ENCODE data around the gene SCN4A. TPM values are rescaled to one million over a fixed set of nuclear protein-coding genes. Genes with fewer than 3 reads are reported as not detected.

Gene SCN4A
- total and polyA plus RNA-seq, 2 donors: 0.19 to 0.46 TPM

- H3K27ac ChIP-seq (ENCODE audit: low read depth in 1 of 2, low read length in 1 of 2): peak overlapping the region in 1 of 2 donors; percentile 18
- WGBS: 92% methylated on average over 10 of the region's 10 CpGs
- no peak overlapping the region for H3K4me3 ChIP-seq (ENCODE audit: low read length in 2 of 2)
- H3K27me3 ChIP-seq (ENCODE audit: control insufficient read depth in 2 of 2, insufficient read depth in 1 of 2, low read length in 1 of 2): no peaks in the 10 kb centered on the region
- peaks cover 0 to 5% of the 10 kb centered on the region in 2 donors for H3K9me3 ChIP-seq (ENCODE audit: control insufficient read depth in 2 of 2, insufficient read depth in 1 of 2, low read length in 1 of 2)
- DNase-seq (ENCODE audit: low read depth in 6 of 9, low spot score in 9 of 9): no peak
- peaks cover 0 to 21% of the 10 kb centered on the region in 2 donors for H3K4me1 ChIP-seq (ENCODE audit: control insufficient read depth in 2 of 2, insufficient read depth in 2 of 2, low read length in 2 of 2)
- H3K36me3 ChIP-seq (ENCODE audit: control insufficient read depth in 2 of 2, insufficient read depth in 2 of 2, low read length in 1 of 2): no peaks in the 10 kb centered on the region
These were observed 10.4 kb downstream of the SCN4A start for GRCh38 chr17:63962298-63962744.

- Histone ChIP-seq H3K4me1 (ENCODE audit: control insufficient read depth in 2 of 2, insufficient read depth in 2 of 2, low read length in 2 of 2) (peaks cover 0 to 15% of the 10 kb centered on the region in 2 donors), H3K27ac (ENCODE audit: low read depth in 1 of 2, low read length in 1 of 2) (no peak overlapping the region), H3K9me3 (ENCODE audit: control insufficient read depth in 2 of 2, insufficient read depth in 1 of 2, low read length in 1 of 2) (peaks cover 0 to 5% of the 10 kb centered on the region in 2 donors), H3K4me3 (ENCODE audit: low read length in 2 of 2) (no peak overlapping the region), H3K27me3 (ENCODE audit: control insufficient read depth in 2 of 2, insufficient read depth in 1 of 2, low read length in 1 of 2) (no peaks in the 10 kb centered on the region), H3K36me3 (ENCODE audit: control insufficient read depth in 2 of 2, insufficient read depth in 2 of 2, low read length in 1 of 2) (no peaks in the 10 kb centered on the region)
- DNase-seq (ENCODE audit: low read depth in 6 of 9, low spot score in 9 of 9): peak in 6 of 9 donors; percentile 23 to 66 (median 44)
- 54% methylated on average over 37 of the region's 37 CpGs for WGBS
These were observed 11.1 kb downstream of the SCN4A start for GRCh38 chr17:63961355-63962212.

DNA sequence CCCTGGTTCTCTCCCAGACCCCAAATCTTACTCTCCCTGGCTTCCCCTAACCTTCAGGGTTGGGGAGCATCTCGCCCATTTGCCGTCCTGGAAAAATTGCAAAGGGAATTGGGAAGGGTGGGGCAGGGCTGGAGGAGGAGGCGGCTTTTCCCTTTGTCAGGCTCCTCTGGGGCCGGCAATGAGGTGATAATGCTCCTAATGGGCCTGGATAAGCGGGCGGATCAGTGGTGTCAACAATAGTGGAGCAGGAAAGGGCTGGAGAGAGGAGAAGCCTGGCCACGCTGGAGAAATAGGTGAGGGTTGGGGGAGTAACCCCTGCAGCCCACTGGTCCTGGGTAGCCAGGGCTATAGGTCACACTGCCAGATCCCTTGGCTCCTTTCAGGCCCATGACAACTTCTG, 12.3 kb downstream of the SCN4A start:
- no peak for DNase-seq (ENCODE audit: low read depth in 6 of 9, low spot score in 9 of 9)
- H3K4me3 ChIP-seq (ENCODE audit: low read length in 2 of 2): no peak overlapping the region
- H3K27ac ChIP-seq (ENCODE audit: low read depth in 1 of 2, low read length in 1 of 2): no peak overlapping the region
- peaks cover 0 to 5% of the 10 kb centered on the region in 2 donors for H3K9me3 ChIP-seq (ENCODE audit: control insufficient read depth in 2 of 2, insufficient read depth in 1 of 2, low read length in 1 of 2)
- no peaks in the 10 kb centered on the region for H3K36me3 ChIP-seq (ENCODE audit: control insufficient read depth in 2 of 2, insufficient read depth in 2 of 2, low read length in 1 of 2)
- 96% methylated on average over 7 of the region's 7 CpGs for WGBS
- peaks cover 5 to 18% of the 10 kb centered on the region in 2 donors for H3K4me1 ChIP-seq (ENCODE audit: control insufficient read depth in 2 of 2, insufficient read depth in 2 of 2, low read length in 2 of 2)
- no peaks in the 10 kb centered on the region for H3K27me3 ChIP-seq (ENCODE audit: control insufficient read depth in 2 of 2, insufficient read depth in 1 of 2, low read length in 1 of 2)

- H3K4me1 ChIP-seq (ENCODE audit: control insufficient read depth in 2 of 2, insufficient read depth in 2 of 2, low read length in 2 of 2): peaks cover 5 to 22% of the 10 kb centered on the region in 2 donors
- peaks cover 0 to 5% of the 10 kb centered on the region in 2 donors for H3K9me3 ChIP-seq (ENCODE audit: control insufficient read depth in 2 of 2, insufficient read depth in 1 of 2, low read length in 1 of 2)
- DNase-seq (ENCODE audit: low read depth in 6 of 9, low spot score in 9 of 9): no peak
- 92% methylated on average over 9 of the region's 9 CpGs for WGBS
- H3K27ac ChIP-seq (ENCODE audit: low read depth in 1 of 2, low read length in 1 of 2): no peak overlapping the region
- no peak overlapping the region for H3K4me3 ChIP-seq (ENCODE audit: low read length in 2 of 2)
- H3K27me3 ChIP-seq (ENCODE audit: control insufficient read depth in 2 of 2, insufficient read depth in 1 of 2, low read length in 1 of 2): no peaks in the 10 kb centered on the region
- no peaks in the 10 kb centered on the region for H3K36me3 ChIP-seq (ENCODE audit: control insufficient read depth in 2 of 2, insufficient read depth in 2 of 2, low read length in 1 of 2)
These were observed 12.7 kb downstream of the SCN4A start for GRCh38 chr17:63960006-63960405.

- 82% methylated on average over 5 of the region's 5 CpGs for WGBS
These were observed 16.3 kb downstream of the SCN4A start for GRCh38 chr17:63956296-63956920.

GRCh38 chr17:63955791-63956190, 16.9 kb downstream of the SCN4A start:
- H3K27ac ChIP-seq (ENCODE audit: low read depth in 1 of 2, low read length in 1 of 2): no peak overlapping the region
- no peaks in the 10 kb centered on the region for H3K27me3 ChIP-seq (ENCODE audit: control insufficient read depth in 2 of 2, insufficient read depth in 1 of 2, low read length in 1 of 2)
- H3K9me3 ChIP-seq (ENCODE audit: control insufficient read depth in 2 of 2, insufficient read depth in 1 of 2, low read length in 1 of 2): peaks cover 0 to 5% of the 10 kb centered on the region in 2 donors
- 91% methylated on average over 4 of the region's 4 CpGs for WGBS
- no peaks in the 10 kb centered on the region for H3K36me3 ChIP-seq (ENCODE audit: control insufficient read depth in 2 of 2, insufficient read depth in 2 of 2, low read length in 1 of 2)
- DNase-seq (ENCODE audit: low read depth in 6 of 9, low spot score in 9 of 9): no peak
- H3K4me3 ChIP-seq (ENCODE audit: low read length in 2 of 2): no peak overlapping the region
- peaks cover 23 to 38% of the 10 kb centered on the region in 2 donors for H3K4me1 ChIP-seq (ENCODE audit: control insufficient read depth in 2 of 2, insufficient read depth in 2 of 2, low read length in 2 of 2)

More at GRCh38 chr17:63956296-63956920, 16.3 kb downstream of the SCN4A start:
- Histone ChIP-seq H3K4me3 (ENCODE audit: low read length in 2 of 2) (no peak overlapping the region), H3K27me3 (ENCODE audit: control insufficient read depth in 2 of 2, insufficient read depth in 1 of 2, low read length in 1 of 2) (no peaks in the 10 kb centered on the region), H3K9me3 (ENCODE audit: control insufficient read depth in 2 of 2, insufficient read depth in 1 of 2, low read length in 1 of 2) (peaks cover 0 to 5% of the 10 kb centered on the region in 2 donors), H3K27ac (ENCODE audit: low read depth in 1 of 2, low read length in 1 of 2) (no peak overlapping the region), H3K4me1 (ENCODE audit: control insufficient read depth in 2 of 2, insufficient read depth in 2 of 2, low read length in 2 of 2) (peaks cover 23 to 44% of the 10 kb centered on the region in 2 donors), H3K36me3 (ENCODE audit: control insufficient read depth in 2 of 2, insufficient read depth in 2 of 2, low read length in 1 of 2) (no peaks in the 10 kb centered on the region)
- DNase-seq (ENCODE audit: low read depth in 6 of 9, low spot score in 9 of 9): no peak

GRCh38 chr17:63955232-63955631, 17.5 kb downstream of the SCN4A start:
- H3K4me3 ChIP-seq (ENCODE audit: low read length in 2 of 2): no peak overlapping the region
- WGBS: 80% methylated on average over 11 of the region's 11 CpGs
- no peaks in the 10 kb centered on the region for H3K36me3 ChIP-seq (ENCODE audit: control insufficient read depth in 2 of 2, insufficient read depth in 2 of 2, low read length in 1 of 2)
- peak overlapping the region in 1 of 2 donors; percentile 64 for H3K27ac ChIP-seq (ENCODE audit: low read depth in 1 of 2, low read length in 1 of 2)
- no peaks in the 10 kb centered on the region for H3K27me3 ChIP-seq (ENCODE audit: control insufficient read depth in 2 of 2, insufficient read depth in 1 of 2, low read length in 1 of 2)
- H3K9me3 ChIP-seq (ENCODE audit: control insufficient read depth in 2 of 2, insufficient read depth in 1 of 2, low read length in 1 of 2): no peaks in the 10 kb centered on the region
- peaks cover 23 to 35% of the 10 kb centered on the region in 2 donors for H3K4me1 ChIP-seq (ENCODE audit: control insufficient read depth in 2 of 2, insufficient read depth in 2 of 2, low read length in 2 of 2)
- no peak for DNase-seq (ENCODE audit: low read depth in 6 of 9, low spot score in 9 of 9)

- DNase-seq (ENCODE audit: low read depth in 6 of 9, low spot score in 9 of 9): peak in 6 of 9 donors; percentile 20 to 74 (median 42)
- H3K27me3 ChIP-seq (ENCODE audit: control insufficient read depth in 2 of 2, insufficient read depth in 1 of 2, low read length in 1 of 2): no peaks in the 10 kb centered on the region
- 7% methylated on average over 11 of the region's 11 CpGs for WGBS
- H3K9me3 ChIP-seq (ENCODE audit: control insufficient read depth in 2 of 2, insufficient read depth in 1 of 2, low read length in 1 of 2): no peaks in the 10 kb centered on the region
- H3K36me3 ChIP-seq (ENCODE audit: control insufficient read depth in 2 of 2, insufficient read depth in 2 of 2, low read length in 1 of 2): no peaks in the 10 kb centered on the region
- peak overlapping the region; percentile 64 to 65 for H3K27ac ChIP-seq (ENCODE audit: low read depth in 1 of 2, low read length in 1 of 2)
- H3K4me3 ChIP-seq (ENCODE audit: low read length in 2 of 2): no peak overlapping the region
- H3K4me1 ChIP-seq (ENCODE audit: control insufficient read depth in 2 of 2, insufficient read depth in 2 of 2, low read length in 2 of 2): peaks cover 23 to 35% of the 10 kb centered on the region in 2 donors
These were observed 18.2 kb downstream of the SCN4A start for GRCh38 chr17:63954402-63955063.

All from thymus (tissue), 11 donors.